H1 (cell line): ENCODE results near the gene METTL5. TPM values are rescaled to one million over a fixed set of nuclear protein-coding genes. Genes with fewer than 3 reads are reported as not detected.

ENCODE experiments used
- CTCF ChIA-PET: fragments of 300-600 bp; sonication (Branson Sonifier 250); formaldehyde crosslinking; loops from one replicate; lab custom pipeline; 2021; ENCODE audit not compliant: partially characterized antibody; lab: Charles Lee
- POLR2A ChIA-PET: fragments of 300-600 bp; sonication (Branson Sonifier 250); formaldehyde crosslinking; loops from one replicate; lab custom pipeline; 2021; ENCODE audit warnings: inconsistent platforms; ENCODE audit not compliant: partially characterized antibody; lab: Charles Lee
- DNase-seq, 2 experiments: peaks; one replicate each; pipeline versions ENCODE4 v3.0.0 to v3.0.0-alpha.2; 2010 to 2022; ENCODE audit warnings: low spot score in 2 of 2, low read depth in 1 of 2, mixed read lengths in 1 of 2
- FAIRE-seq: peaks from 2 replicates; lab custom pipeline; 2011; peaks lifted over from hg19 to GRCh38; lab: Jason Lieb, UNC
- H2AFZ ChIP-seq: 2 replicates; pipeline ENCODE4 v1.8.1; 2012; ENCODE audit warnings: low read length, inconsistent platforms
- H2AK5ac ChIP-seq: 2 replicates; pipeline ENCODE4 v1.6.1; 2013; ENCODE audit warnings: low read depth, low read length
- H2BK120ac ChIP-seq: replicated peaks from 2 replicates; pipeline ENCODE3; 2013; ENCODE audit warnings: low read depth, low read length, inconsistent platforms
- H2BK12ac ChIP-seq: 2 replicates; pipeline ENCODE4 v1.6.1; 2013; ENCODE audit warnings: low read depth, low read length
- H2BK15ac ChIP-seq: 2 replicates; pipeline ENCODE4 v1.6.1; 2013; ENCODE audit warnings: low read length
- H2BK20ac ChIP-seq: 2 replicates; pipeline ENCODE4 v1.6.1; 2013; ENCODE audit warnings: low read length
- H2BK5ac ChIP-seq: 2 replicates; pipeline ENCODE4 v1.6.1; 2013; ENCODE audit warnings: low read depth, low read length
- H3K14ac ChIP-seq: 2 replicates; pipeline ENCODE4 v1.6.1; 2013; ENCODE audit warnings: inconsistent platforms; ENCODE audit not compliant: insufficient read length
- H3K18ac ChIP-seq: 2 replicates; pipeline ENCODE4 v1.6.1; 2013; ENCODE audit warnings: low read length; ENCODE audit errors: extremely low read depth
- H3K23ac ChIP-seq: 2 replicates; pipeline ENCODE4 v1.6.1; 2013; ENCODE audit warnings: inconsistent platforms; ENCODE audit not compliant: insufficient read length
- H3K23me2 ChIP-seq: 2 replicates; pipeline ENCODE4 v1.6.1; 2013; ENCODE audit warnings: low read depth, low read length
- H3K27ac ChIP-seq: 2 replicates; pipeline ENCODE4 v1.6.1; 2011; ENCODE audit warnings: low read depth, low read length, inconsistent platforms
- H3K27me3 ChIP-seq, 4 experiments: replicated peaks in 1 of 4; 1 replicate in 1 of 4; 2 replicates in 3 of 4; pipeline versions ENCODE4 v1.6.1 to v1.8.1; 2011 to 2013; ENCODE audit warnings: low read length in 3 of 4, mild to moderate bottlenecking in 3 of 4, inconsistent platforms in 2 of 4, mixed read lengths in 2 of 4, moderate library complexity in 1 of 4; ENCODE audit not compliant: control insufficient read depth in 3 of 4, insufficient read depth in 3 of 4; ENCODE audit errors: extremely low read depth in 1 of 4
- H3K36me3 ChIP-seq, 4 experiments: 2 replicates each; pipeline versions ENCODE4 v1.6.1 to v1.8.1; 2011 to 2013; ENCODE audit warnings: mild to moderate bottlenecking in 4 of 4, low read length in 3 of 4, moderate library complexity in 2 of 4, control low read depth in 1 of 4, inconsistent platforms in 1 of 4; ENCODE audit not compliant: insufficient read depth in 4 of 4, control insufficient read depth in 2 of 4
- H3K4ac ChIP-seq: replicated peaks from 2 replicates; pipeline ENCODE3; 2013; ENCODE audit warnings: low read length, low read depth, mixed read lengths, inconsistent platforms; ENCODE audit not compliant: insufficient read length
- H3K4me1 ChIP-seq, 4 experiments: replicated peaks in 1 of 4; 1 replicate in 1 of 4; 2 replicates in 3 of 4; pipeline versions ENCODE4 v1.6.1 to v1.8.1; 2011 to 2013; ENCODE audit warnings: low read length in 3 of 4, inconsistent platforms in 2 of 4, mixed read lengths in 1 of 4; ENCODE audit not compliant: insufficient read depth in 4 of 4, control insufficient read depth in 3 of 4
- H3K4me2 ChIP-seq, 2 experiments: 2 replicates each; pipeline versions ENCODE4 v1.6.1 to v1.8.1; 2011 to 2013; ENCODE audit warnings: low read depth in 2 of 2, low read length in 2 of 2, control low read depth in 1 of 2, inconsistent platforms in 1 of 2, mild to moderate bottlenecking in 1 of 2; ENCODE audit not compliant: insufficient read depth in 1 of 2
- H3K4me3 ChIP-seq, 4 experiments: fragments of 200-600, 300-600 bp in 1 of 4; sonication (generic), shearing (Covaris generic), sonication (Bioruptor Twin) in 1 of 4; 2 replicates each; pipeline versions ENCODE4 v1.5.1 to v1.8.1; 2011 to 2016; ENCODE audit warnings: low read length in 4 of 4, low read depth in 3 of 4, control low read depth in 2 of 4, inconsistent platforms in 2 of 4, mild to moderate bottlenecking in 2 of 4, mixed read lengths in 1 of 4, moderate library complexity in 1 of 4; ENCODE audit not compliant: insufficient read depth in 2 of 4; ENCODE audit errors: extremely low read depth in 1 of 4
- H3K56ac ChIP-seq: replicated peaks from 2 replicates; pipeline ENCODE3; 2013; ENCODE audit warnings: low read depth, mild to moderate bottlenecking, mixed read lengths, low read length, inconsistent platforms; ENCODE audit not compliant: insufficient read length
- H3K79me1 ChIP-seq: 2 replicates; pipeline ENCODE4 v1.6.1; 2013; ENCODE audit warnings: low read depth, low read length, control low read depth
- H3K79me2 ChIP-seq, 2 experiments: 2 replicates each; pipeline versions ENCODE4 v1.6.1 to v1.8.1; 2012 to 2013; ENCODE audit warnings: low read length in 2 of 2, mild to moderate bottlenecking in 2 of 2, inconsistent platforms in 1 of 2; ENCODE audit not compliant: insufficient read depth in 2 of 2, control insufficient read depth in 1 of 2
- H3K9ac ChIP-seq, 4 experiments: replicated peaks in 1 of 4; 1 replicate in 1 of 4; 2 replicates in 3 of 4; pipeline versions ENCODE4 v1.6.1 to v1.8.1; 2011 to 2013; ENCODE audit warnings: low read depth in 3 of 4, low read length in 3 of 4, control low read depth in 2 of 4, mild to moderate bottlenecking in 2 of 4, moderate library complexity in 2 of 4, inconsistent platforms in 1 of 4; ENCODE audit errors: extremely low read depth in 1 of 4
- H3K9me3 ChIP-seq, 2 experiments: 2 replicates each; pipeline versions ENCODE4 v1.6.1 to v1.8.1; 2012 to 2013; ENCODE audit warnings: mild to moderate bottlenecking in 2 of 2, moderate library complexity in 2 of 2, control low read depth in 1 of 2, inconsistent platforms in 1 of 2, low read depth in 1 of 2, low read length in 1 of 2, mixed read lengths in 1 of 2; ENCODE audit not compliant: insufficient read depth in 2 of 2
- H4K20me1 ChIP-seq, 2 experiments: replicated peaks in 1 of 2; 2 replicates each; pipeline versions ENCODE3 to v1.8.1; 2011 to 2013; ENCODE audit warnings: inconsistent platforms in 2 of 2, low read length in 2 of 2, mild to moderate bottlenecking in 1 of 2; ENCODE audit not compliant: insufficient read depth in 2 of 2, control insufficient read depth in 1 of 2
- H4K5ac ChIP-seq: 2 replicates; pipeline ENCODE4 v1.6.1; 2013; ENCODE audit warnings: low read length, low read depth, mixed read lengths, inconsistent platforms; ENCODE audit not compliant: insufficient read length
- H4K8ac ChIP-seq: 2 replicates; pipeline ENCODE4 v1.8.0; 2013; ENCODE audit warnings: mild to moderate bottlenecking, moderate library complexity, low read length, inconsistent platforms; ENCODE audit not compliant: insufficient read depth; ENCODE audit errors: extremely low read depth
- H4K91ac ChIP-seq: replicated peaks from 2 replicates; pipeline ENCODE3; 2013; ENCODE audit warnings: low read length, mixed read lengths, inconsistent platforms; ENCODE audit not compliant: insufficient read length
- KDM1A ChIP-seq: fragments of 200-600, 300-600 bp; sonication (generic); IDR thresholded peaks from 2 replicates; pipeline ENCODE4 v1.7.1; 2016; ENCODE audit warnings: mild to moderate bottlenecking, low read length, borderline replicate concordance
- SP2 ChIP-seq: IDR thresholded peaks from 2 replicates; pipeline ENCODE4 v1.6.1; 2012; ENCODE audit warnings: mild to moderate bottlenecking, low read length, inconsistent platforms
- TBP ChIP-seq: IDR thresholded peaks from 2 replicates; pipeline ENCODE4 v1.6.1; 2011; ENCODE audit warnings: low read depth, low read length, improper control_type of control experiment
- WGBS, 2 experiments: shearing (Covaris generic) in 1 of 2; methylation state at CpG; one replicate each; pipeline versions ENCODE4 v1.1.6 to v1.1.7; 2013 to 2015; ENCODE audit warnings: low lambda C conversion rate in 2 of 2, mixed read lengths in 2 of 2, inconsistent platforms in 1 of 2, low coverage in 1 of 2, missing lambda C conversion rate in 1 of 2; ENCODE audit not compliant: insufficient replicate concordance in 2 of 2, insufficient coverage in 1 of 2, insufficient read length in 1 of 2; ENCODE audit errors: extremely low coverage in 1 of 2, missing lambda C conversion rate in 1 of 2; 5-methylcytosine and 5-hydroxymethylcytosine counted together
- polyA plus RNA-seq, 7 experiments: library from polyadenylated mRNA; depleted of rRNA in 3 of 7; stranded (reverse) in 5 of 7; unstranded in 2 of 7; fragments of >200 nt in 5 of 7; fragments of 200-250 nt in 2 of 7; gene quantifications; 1 replicate in 5 of 7; 2 replicates in 1 of 7; 4 replicates in 1 of 7; pipeline versions ENCODE4 v1.2.1 to v1.2.3, GENCODE V29; 2011 to 2013; ENCODE audit warnings: missing spikeins in 2 of 7, mixed read lengths in 2 of 7
- total RNA-seq: library from RNA; stranded (reverse); fragmentation: NEBNext Ultra II Directional; extraction: Animal tissue kit (Norgen Biotek cat#: 25700); gene quantifications from 2 replicates; pipeline ENCODE4 v1.2.1, GENCODE V29; 2021

The METTL5 gene
- total and polyA plus RNA-seq, 2 of the 8 experiments (the other 6 are each of a cell fraction or from before 2014, with no cell fraction given), result 34.5 to 74.1 TPM

DNA sequence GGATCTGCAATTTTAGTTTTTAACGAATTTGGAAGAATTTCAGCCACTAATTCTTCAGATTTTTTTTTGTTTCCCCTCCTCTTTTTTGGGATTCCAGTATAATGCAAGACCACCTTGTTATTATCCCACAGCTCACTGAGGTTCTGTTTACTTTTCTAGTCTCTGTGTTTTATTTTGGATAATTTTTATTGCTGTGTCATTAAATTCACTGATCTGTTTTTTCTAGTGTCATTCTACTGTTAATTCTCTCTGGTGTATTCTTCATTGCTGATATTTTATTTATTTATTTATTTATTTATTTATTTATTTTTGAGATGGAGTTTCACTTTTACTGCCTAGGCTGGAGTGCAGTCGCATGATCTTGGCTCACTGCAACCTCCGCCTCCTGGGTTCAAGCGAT is 34.7 kb upstream of the METTL5 start:
- Histone ChIP-seq H3K14ac (no peak overlapping the region), H3K23me2 (no peaks in the 10 kb centered on the region), H3K9me3 (peaks cover 0 to 10% of the 10 kb centered on the region in 2 experiments; a peak in 1 of 4 replicates), H2BK12ac (no peak overlapping the region), H3K4me2 (no peak overlapping the region), H3K27ac (no peak overlapping the region), H2BK20ac (no peak overlapping the region), H3K79me1 (no peaks in the 10 kb centered on the region), H4K91ac (no peak overlapping the region), H3K27me3 (no peaks in the 10 kb centered on the region), H3K4ac (no peak overlapping the region), H3K56ac (no peak overlapping the region), H2AK5ac (no peak overlapping the region), H2BK5ac (no peak overlapping the region), H3K4me1 (no peaks in the 10 kb centered on the region; a peak in 1 of 7 replicates), H3K23ac (no peak overlapping the region), H3K18ac (no peak overlapping the region), H4K20me1 (no peaks in the 10 kb centered on the region), H4K8ac (no peak overlapping the region), H3K4me3 (no peak overlapping the region), H3K9ac (no peak overlapping the region), H2BK120ac (no peak overlapping the region), H2AFZ (no peak overlapping the region), H2BK15ac (no peak overlapping the region), H4K5ac (no peak overlapping the region), H3K79me2 (peaks cover 0 to 19% of the 10 kb centered on the region in 2 experiments; a peak in 2 of 4 replicates), H3K36me3 (no peaks in the 10 kb centered on the region; a peak in 1 of 8 replicates)
- 90% methylated on average over 4 of the region's 4 CpGs; no CpG with 5 or more reads in 1 of the 2 experiments for WGBS, 2 experiments
- ChIA-PET CTCF (no interaction called here), POLR2A (interaction anchor here (1.5 kb wide), 1 partner anchor 32 kb away, joined by 3 read pairs; the partner anchor contains the start of gene UBR3)
- no peak for FAIRE-seq
- DNase-seq, result no peak
- no peak for TF ChIP-seq SP2
- TF ChIP-seq TBP, result no peak
- no peak for TF ChIP-seq KDM1A
